PC-9 (cell line): ENCODE data around the gene AGRN. TPM values are rescaled to one million over a fixed set of nuclear protein-coding genes. Genes with fewer than 3 reads are reported as not detected.
"Not testable (repeated sequence)": the region's sequence is repeated elsewhere in the genome, so short reads cannot be mapped to it uniquely, and the experiment has no call there.

Experiments used
- BruUV-seq: library from RNA; stranded (reverse); fragments of 400-500 nt; replicated peaks from 2 replicates; lab custom pipeline; 2021; lab: Mats Ljungman, UMichigan
- CTCF ChIA-PET: fragments of 300-600 bp; sonication (Branson Sonifier 250); formaldehyde crosslinking; loops from one replicate; lab custom pipeline; 2022; ENCODE audit warnings: antibody characterized with exemption; lab: Charles Lee
- POLR2A ChIA-PET: fragments of 300-600 bp; sonication (Branson Sonifier 250); formaldehyde crosslinking; loops from one replicate; lab custom pipeline; 2022; ENCODE audit warnings: antibody characterized with exemption; ENCODE audit not compliant: unreplicated experiment; lab: Charles Lee
- DNase-seq, 2 experiments: peaks; one replicate each; pipeline versions ENCODE4 v3.0.0 to v3.0.0-alpha.2; 2015 to 2022; ENCODE audit warnings: mixed read lengths in 1 of 2
- H2AFZ ChIP-seq: fragments of 200-600 bp; sonication (generic); 2 replicates; pipeline ENCODE4 v1.8.1; 2017; ENCODE audit warnings: antibody characterized with exemption
- H3F3A ChIP-seq: fragments of 200-600 bp; sonication (generic); 2 replicates; pipeline ENCODE4 v1.8.1; 2017; ENCODE audit warnings: antibody characterized with exemption, mild to moderate bottlenecking, low read depth; ENCODE audit not compliant: insufficient read depth
- H3K27ac ChIP-seq: fragments of 200-600 bp; sonication (generic); 2 replicates; pipeline ENCODE4 v1.6.1; 2016; ENCODE audit warnings: mixed run types
- H3K27me3 ChIP-seq: fragments of 200-600 bp; sonication (generic); 2 replicates; pipeline ENCODE4 v1.6.1; 2016; ENCODE audit warnings: low read depth, mixed run types; ENCODE audit not compliant: insufficient read depth
- H3K36me3 ChIP-seq: fragments of 200-600 bp; sonication (generic); 2 replicates; pipeline ENCODE4 v1.6.1; 2016; ENCODE audit warnings: low read depth, mixed run types
- H3K4me1 ChIP-seq: fragments of 200-600 bp; sonication (generic); replicated peaks from 2 replicates; pipeline ENCODE4 v1.6.1; 2016; ENCODE audit warnings: mixed run types; ENCODE audit not compliant: insufficient read depth
- H3K4me2 ChIP-seq: fragments of 200-600 bp; sonication (generic); 2 replicates; pipeline ENCODE4 v1.6.1; 2017; ENCODE audit warnings: mixed run types
- H3K4me3 ChIP-seq: fragments of 200-600 bp; sonication (generic); 2 replicates; pipeline ENCODE4 v1.6.1; 2016; ENCODE audit warnings: mixed run types
- H3K79me2 ChIP-seq: fragments of 200-600 bp; sonication (generic); 2 replicates; pipeline ENCODE4 v1.6.1; 2017; ENCODE audit warnings: low read depth, mixed run types
- H3K9me2 ChIP-seq: fragments of 200-600 bp; sonication (generic); 2 replicates; pipeline ENCODE4 v1.8.1; 2017; ENCODE audit warnings: mild to moderate bottlenecking; ENCODE audit not compliant: insufficient read depth
- H3K9me3 ChIP-seq: fragments of 200-600 bp; sonication (generic); 2 replicates; pipeline ENCODE4 v1.8.1; 2016; ENCODE audit warnings: low read depth; ENCODE audit not compliant: insufficient read depth
- H4K20me1 ChIP-seq: fragments of 200-600 bp; sonication (generic); 2 replicates; pipeline ENCODE4 v1.8.1; 2017; ENCODE audit not compliant: insufficient read depth
- CTCF ChIP-seq: fragments of 200-600 bp; sonication (generic); conservative IDR thresholded peaks from 2 replicates; pipeline ENCODE4 v1.6.1; 2017; ENCODE audit warnings: mixed run types, antibody characterized with exemption, mild to moderate bottlenecking, moderate library complexity
- EZH2 ChIP-seq: fragments of 200-600 bp; sonication (generic); IDR thresholded peaks from 2 replicates; pipeline ENCODE4 v1.8.0; 2017; ENCODE audit warnings: antibody characterized with exemption, low read depth
- intact Hi-C: fragments of 100-400 bp; cut with micrococcal nuclease; formaldehyde crosslinking; loops from one replicate; pipeline ENCODE4 v1.10.0; 2022; ENCODE audit not compliant: unreplicated experiment
- total RNA-seq: library from RNA; stranded (reverse); gene quantifications from 2 replicates; pipeline ENCODE4 v1.2.3, GENCODE V29; 2021

Gene AGRN
- total RNA-seq, 1 experiment from 2014 or later, result 278 TPM

GRCh38 chr1:1063945-1064831 lies 44.3 kb downstream of the AGRN start:
- Histone ChIP-seq H3K79me2 (peaks cover 4% of the 10 kb centered on the region; the same call in 1 of the 2 replicates), H3K4me2 (peak overlapping the region; percentile 80), H3K9me3 (no peaks in the 10 kb centered on the region), H3K9me2 (no peaks in the 10 kb centered on the region), H3K27me3 (no peaks in the 10 kb centered on the region), H4K20me1 (no peaks in the 10 kb centered on the region), H3F3A (peaks cover 49% of the 10 kb centered on the region), H3K27ac (peak overlapping the region; percentile 68), H2AFZ (peak overlapping the region; percentile 68; the same call in 1 of the 2 replicates), H3K36me3 (no peaks in the 10 kb centered on the region), H3K4me1 (peaks cover 29% of the 10 kb centered on the region), H3K4me3 (peak overlapping the region; percentile 47; the same call in 1 of the 2 replicates)
- no TSS peak for BruUV-seq
- peak; percentile 83 to 85 for DNase-seq
- CTCF ChIA-PET, result interaction anchor here (0.6 to 1.0 kb wide), 4 partner anchors 10 to 150 kb away, joined by 3 read pairs; partner anchors contain the start of gene RNF223
- no peak for TF ChIP-seq EZH2
- TF ChIP-seq CTCF, result peak; percentile 89
- intact Hi-C loops, result loop anchor here (1.0 kb wide), 1 partner anchor 80 kb away; no protein-coding TSS in a partner anchor
- POLR2A ChIA-PET, result interaction anchor here (0.6 to 0.7 kb wide), 3 partner anchors 58 to 311 kb away, joined by 3 to 12 read pairs (median 6); no protein-coding TSS in a partner anchor

GRCh38 chr1:1065265-1065939 lies 45.5 kb downstream of the AGRN start:
- Histone ChIP-seq H2AFZ (no peak overlapping the region), H3F3A (peaks cover 60% of the 10 kb centered on the region), H3K9me3 (no peaks in the 10 kb centered on the region), H3K79me2 (peaks cover 4% of the 10 kb centered on the region; the same call in 1 of the 2 replicates), H3K4me1 (peaks cover 31% of the 10 kb centered on the region), H3K4me2 (no peak overlapping the region), H3K27ac (no peak overlapping the region), H3K4me3 (no peak overlapping the region), H3K27me3 (no peaks in the 10 kb centered on the region), H3K36me3 (no peaks in the 10 kb centered on the region), H4K20me1 (no peaks in the 10 kb centered on the region), H3K9me2 (no peaks in the 10 kb centered on the region)
- BruUV-seq, result no TSS peak
- no peak for DNase-seq
- TF ChIP-seq EZH2 (no peak), CTCF (no peak)
- ChIA-PET CTCF (no interaction called here), POLR2A (no interaction called here)
- intact Hi-C loops, result no loop called here

GRCh38 chr1:1065940-1066304 lies 46.0 kb downstream of the AGRN start:
- H3K79me2 ChIP-seq, intact Hi-C loops, H3K4me2 ChIP-seq, BruUV-seq, H3K9me3 ChIP-seq, DNase-seq, CTCF ChIA-PET, H2AFZ ChIP-seq, H3K9me2 ChIP-seq, H4K20me1 ChIP-seq, POLR2A ChIA-PET, H3K27me3 ChIP-seq, H3K4me3 ChIP-seq, H3K36me3 ChIP-seq, H3K27ac ChIP-seq: not testable (repeated sequence)
- peaks cover 36% of the 10 kb centered on the region for H3K4me1 ChIP-seq
- H3F3A ChIP-seq, result peaks cover 65% of the 10 kb centered on the region
